Fibroblast of mammary gland (primary cell): ENCODE measurements around the gene DUSP7.

ENCODE experiments used
- DNase-seq: peaks from one replicate; pipeline ENCODE4 v3.0.0-alpha.2; 2010; ENCODE audit warnings: low read depth
- H3K4me3 ChIP-seq: 2 replicates; pipeline ENCODE4 v1.5.1; 2011; ENCODE audit warnings: low read depth, mild to moderate bottlenecking, low read length, moderate library complexity; ENCODE audit not compliant: control insufficient read depth
- TF ChIP-seq, protein P1 (sequence below): conservative IDR thresholded peaks from 2 replicates; pipeline ENCODE4 v1.5.1; 2011; ENCODE audit warnings: low read depth, low read length, inconsistent platforms; ENCODE audit not compliant: control insufficient read depth, insufficient read depth

Gene DUSP7

GRCh38 chr3:52086461-52086860, 30.1 kb upstream of the DUSP7 start:
- no peak overlapping the region for H3K4me3 ChIP-seq
- no peak for DNase-seq
- TF ChIP-seq, protein P1, sequence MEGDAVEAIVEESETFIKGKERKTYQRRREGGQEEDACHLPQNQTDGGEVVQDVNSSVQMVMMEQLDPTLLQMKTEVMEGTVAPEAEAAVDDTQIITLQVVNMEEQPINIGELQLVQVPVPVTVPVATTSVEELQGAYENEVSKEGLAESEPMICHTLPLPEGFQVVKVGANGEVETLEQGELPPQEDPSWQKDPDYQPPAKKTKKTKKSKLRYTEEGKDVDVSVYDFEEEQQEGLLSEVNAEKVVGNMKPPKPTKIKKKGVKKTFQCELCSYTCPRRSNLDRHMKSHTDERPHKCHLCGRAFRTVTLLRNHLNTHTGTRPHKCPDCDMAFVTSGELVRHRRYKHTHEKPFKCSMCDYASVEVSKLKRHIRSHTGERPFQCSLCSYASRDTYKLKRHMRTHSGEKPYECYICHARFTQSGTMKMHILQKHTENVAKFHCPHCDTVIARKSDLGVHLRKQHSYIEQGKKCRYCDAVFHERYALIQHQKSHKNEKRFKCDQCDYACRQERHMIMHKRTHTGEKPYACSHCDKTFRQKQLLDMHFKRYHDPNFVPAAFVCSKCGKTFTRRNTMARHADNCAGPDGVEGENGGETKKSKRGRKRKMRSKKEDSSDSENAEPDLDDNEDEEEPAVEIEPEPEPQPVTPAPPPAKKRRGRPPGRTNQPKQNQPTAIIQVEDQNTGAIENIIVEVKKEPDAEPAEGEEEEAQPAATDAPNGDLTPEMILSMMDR: no peak

DNA sequence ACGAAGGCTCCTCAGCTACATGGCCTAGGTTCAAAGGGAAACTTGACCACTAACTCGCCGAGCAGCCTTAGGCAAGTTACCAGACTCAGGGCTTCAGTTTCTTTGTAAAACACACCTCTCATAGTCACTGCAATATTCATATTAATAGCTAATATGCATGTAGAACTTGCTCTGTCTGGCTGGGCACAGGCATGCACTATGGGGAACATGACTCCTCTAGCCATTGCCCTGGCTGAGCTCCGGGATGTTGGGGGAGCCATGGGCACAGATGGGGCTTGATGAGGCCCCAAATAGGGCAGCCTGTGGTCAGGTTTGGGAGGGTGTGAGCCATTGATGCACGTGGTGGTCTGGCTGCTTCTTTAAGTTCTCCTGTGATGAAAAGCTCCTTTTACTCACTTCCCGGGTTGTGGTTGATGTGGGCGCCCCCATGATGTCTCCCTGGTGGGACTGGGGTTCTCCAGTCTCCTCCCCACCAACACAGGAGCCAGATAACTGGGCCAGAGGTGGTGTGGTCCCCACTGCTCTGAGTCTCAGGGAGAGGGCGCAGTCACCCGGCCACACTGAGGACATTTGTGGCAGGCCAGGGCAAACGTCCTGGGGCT, 29.4 kb upstream of the DUSP7 start:
- TF ChIP-seq, protein P1: no peak
- no peak for DNase-seq
- H3K4me3 ChIP-seq: no peak overlapping the region

GRCh38 chr3:52084954-52085680, 28.7 kb upstream of the DUSP7 start:
- TF ChIP-seq, protein P1: no peak
- DNase-seq: no peak
- no peak overlapping the region for H3K4me3 ChIP-seq

- DNase-seq: no peak
- no peak overlapping the region for H3K4me3 ChIP-seq
- TF ChIP-seq, protein P1: no peak
These were observed 28.0 kb upstream of the DUSP7 start for GRCh38 chr3:52084216-52084945.

DNA sequence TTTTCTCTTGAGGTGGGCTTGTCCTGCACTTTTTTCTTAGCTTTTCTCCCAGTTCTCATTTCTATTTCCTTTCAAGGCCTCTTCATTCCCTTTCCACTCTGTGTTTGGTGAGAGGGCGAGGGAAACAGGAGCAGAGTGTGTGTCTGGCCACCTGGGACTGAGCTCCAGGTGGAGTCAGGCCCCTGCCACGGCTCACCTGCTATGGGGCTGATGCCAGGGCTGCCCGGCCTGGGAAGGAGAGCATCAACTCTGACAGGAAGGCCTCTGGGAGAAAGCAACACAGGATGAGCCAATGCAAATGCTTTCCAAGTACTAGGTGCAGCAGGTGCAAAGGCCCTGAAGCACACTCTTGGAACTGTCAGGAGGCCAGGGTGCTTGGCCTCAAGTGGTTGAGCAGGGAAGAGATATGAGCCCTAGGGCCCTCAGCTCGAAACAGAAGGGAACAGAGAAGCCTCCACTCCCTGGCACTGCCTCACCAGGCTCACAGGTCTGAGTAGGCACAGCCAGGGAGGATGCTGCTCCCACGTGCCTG, 27.3 kb upstream of the DUSP7 start:
- TF ChIP-seq, protein P1: no peak
- no peak overlapping the region for H3K4me3 ChIP-seq

GRCh38 chr3:52082951-52083350, 26.6 kb upstream of the DUSP7 start:
- TF ChIP-seq, protein P1: no peak
- DNase-seq: no peak
- H3K4me3 ChIP-seq: no peak overlapping the region

More for the DNA sequence above, 27.3 kb upstream of the DUSP7 start:
- DNase-seq: no peak
